AG10803 (cell line): Measurements from ENCODE around the gene PDIA2.

ENCODE experiments used
- DNase-seq: peaks from one replicate; pipeline ENCODE4 v3.0.0; 2010; ENCODE audit warnings: low read depth
- H3K4me3 ChIP-seq: 2 replicates; pipeline ENCODE4 v1.5.1; 2011; ENCODE audit warnings: mild to moderate bottlenecking, low read length, control low read depth
- TF ChIP-seq, protein P1 (sequence below): conservative IDR thresholded peaks from 2 replicates; pipeline ENCODE4 v1.5.1; 2011; ENCODE audit warnings: mild to moderate bottlenecking, low read length, control low read depth, inconsistent platforms

Gene PDIA2

DNA sequence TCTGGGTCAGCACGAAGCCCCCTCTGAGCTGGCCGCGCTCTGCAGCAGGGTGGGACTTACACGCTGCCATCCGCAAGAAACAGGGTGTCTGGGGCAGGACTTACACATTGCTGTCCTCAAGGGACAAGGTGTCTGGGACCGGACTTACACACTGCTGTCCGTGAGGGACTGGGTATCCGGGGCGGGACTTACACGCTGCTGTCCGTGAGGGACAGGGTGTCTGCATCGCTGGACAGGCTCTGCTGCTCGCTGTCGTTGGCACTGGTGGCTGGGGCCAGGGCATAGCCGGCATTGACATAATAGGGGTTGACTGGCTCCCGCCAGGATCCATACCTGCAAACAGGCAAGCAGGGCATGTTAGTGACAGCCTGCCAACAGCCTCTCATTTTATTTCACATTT, 31.4 kb downstream of the PDIA2 start:
- TF ChIP-seq, protein P1, sequence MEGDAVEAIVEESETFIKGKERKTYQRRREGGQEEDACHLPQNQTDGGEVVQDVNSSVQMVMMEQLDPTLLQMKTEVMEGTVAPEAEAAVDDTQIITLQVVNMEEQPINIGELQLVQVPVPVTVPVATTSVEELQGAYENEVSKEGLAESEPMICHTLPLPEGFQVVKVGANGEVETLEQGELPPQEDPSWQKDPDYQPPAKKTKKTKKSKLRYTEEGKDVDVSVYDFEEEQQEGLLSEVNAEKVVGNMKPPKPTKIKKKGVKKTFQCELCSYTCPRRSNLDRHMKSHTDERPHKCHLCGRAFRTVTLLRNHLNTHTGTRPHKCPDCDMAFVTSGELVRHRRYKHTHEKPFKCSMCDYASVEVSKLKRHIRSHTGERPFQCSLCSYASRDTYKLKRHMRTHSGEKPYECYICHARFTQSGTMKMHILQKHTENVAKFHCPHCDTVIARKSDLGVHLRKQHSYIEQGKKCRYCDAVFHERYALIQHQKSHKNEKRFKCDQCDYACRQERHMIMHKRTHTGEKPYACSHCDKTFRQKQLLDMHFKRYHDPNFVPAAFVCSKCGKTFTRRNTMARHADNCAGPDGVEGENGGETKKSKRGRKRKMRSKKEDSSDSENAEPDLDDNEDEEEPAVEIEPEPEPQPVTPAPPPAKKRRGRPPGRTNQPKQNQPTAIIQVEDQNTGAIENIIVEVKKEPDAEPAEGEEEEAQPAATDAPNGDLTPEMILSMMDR = no peak
- no peak for DNase-seq
- no peak overlapping the region for H3K4me3 ChIP-seq

DNA sequence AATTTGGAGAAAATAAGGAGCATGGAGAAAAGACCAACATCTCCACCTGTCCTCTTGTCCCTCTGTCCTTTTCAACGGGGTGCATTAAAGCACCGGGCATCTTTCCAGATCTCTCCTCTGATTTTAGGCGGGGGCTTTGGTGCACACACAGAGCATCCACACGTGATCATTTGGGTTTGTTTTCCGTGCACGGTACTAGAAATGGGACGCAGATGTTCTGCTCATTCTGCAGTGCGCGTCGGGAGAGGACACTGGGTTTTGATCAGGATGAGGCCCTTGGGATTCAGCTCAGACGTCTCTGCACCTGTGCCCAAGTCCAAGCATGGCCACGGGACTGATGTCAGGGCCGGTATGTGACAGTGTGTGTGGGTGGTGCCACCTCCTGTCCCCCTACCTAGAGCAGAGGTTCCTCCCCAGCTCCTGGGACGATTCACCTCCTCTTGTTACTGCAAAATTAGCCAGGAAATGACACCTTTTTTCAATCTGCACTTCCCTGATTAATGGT, 31.9 kb downstream of the PDIA2 start:
- no peak for DNase-seq
- no peak overlapping the region for H3K4me3 ChIP-seq
- TF ChIP-seq, protein P1 = no peak

- no peak for DNase-seq
- H3K4me3 ChIP-seq = no peak overlapping the region
- TF ChIP-seq, protein P1 = no peak
Observed at GRCh38 chr16:316741-317464, 33.9 kb downstream of the PDIA2 start.

DNA sequence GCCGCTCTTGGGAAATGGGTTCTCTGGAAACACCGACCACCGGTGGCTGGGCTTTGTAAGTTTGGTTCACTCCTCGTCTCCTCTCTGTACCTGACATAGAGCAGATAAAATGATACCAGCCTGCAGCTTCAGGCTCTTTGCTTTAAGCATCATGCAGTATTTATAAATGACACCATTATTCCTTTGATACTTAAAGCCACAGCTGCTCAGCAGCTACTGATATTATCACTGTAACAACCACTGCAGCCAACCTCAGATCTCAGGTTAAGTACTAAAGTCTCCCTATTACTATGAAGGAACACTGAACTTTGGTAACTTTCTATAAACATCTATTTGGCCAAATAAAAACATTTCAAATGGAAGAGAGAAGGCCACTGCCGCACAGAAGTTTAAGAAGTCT, 34.6 kb downstream of the PDIA2 start:
- no peak for DNase-seq
- TF ChIP-seq, protein P1 = no peak
- no peak overlapping the region for H3K4me3 ChIP-seq

GRCh38 chr16:318628-319027, 35.7 kb downstream of the PDIA2 start:
- no peak overlapping the region for H3K4me3 ChIP-seq
- TF ChIP-seq, protein P1 = no peak
- no peak for DNase-seq

DNA sequence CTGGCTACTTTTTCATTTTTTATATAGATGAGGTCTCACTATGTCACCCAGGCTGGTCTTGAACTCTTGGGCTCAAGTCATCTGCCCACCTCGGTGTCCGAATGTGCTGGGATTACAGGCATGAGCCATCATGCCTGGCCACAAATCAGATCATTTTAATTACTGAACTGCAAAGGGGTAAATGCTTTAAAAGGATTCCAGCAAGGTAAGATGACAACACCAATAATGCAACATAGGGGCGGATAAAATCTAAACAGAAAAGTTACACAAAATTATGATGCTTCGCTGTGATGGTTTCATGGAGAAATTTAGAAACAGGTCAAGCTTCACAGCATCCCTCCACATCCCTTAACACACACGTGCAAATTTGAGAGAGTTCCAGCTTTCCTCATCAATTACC, 37.2 kb downstream of the PDIA2 start:
- DNase-seq = no peak
- TF ChIP-seq, protein P1 = no peak
- H3K4me3 ChIP-seq = no peak overlapping the region

GRCh38 chr16:321532-321931, 38.6 kb downstream of the PDIA2 start:
- TF ChIP-seq, protein P1 = no peak
- no peak overlapping the region for H3K4me3 ChIP-seq
- DNase-seq = no peak
